WERI-Rb-1 (cell line): ENCODE results near the gene WDR73.
"Not testable (repeated sequence)": the region's sequence is repeated elsewhere in the genome, so short reads cannot be mapped to it uniquely, and the experiment has no call there.

Experiments
- DNase-seq: peaks from one replicate; pipeline ENCODE4 v3.0.0-alpha.2; 2020
- H3K27ac ChIP-seq: fragments of 250-450 bp; sonication (Bioruptor Pico); 2 replicates; pipeline ENCODE4 v1.5.1; 2020; ENCODE audit warnings: mild to moderate bottlenecking, moderate library complexity
- H3K27me3 ChIP-seq: fragments of 250-450 bp; sonication (Bioruptor Pico); 2 replicates; pipeline ENCODE4 v1.5.1; 2021; ENCODE audit warnings: mild to moderate bottlenecking, low read depth, moderate library complexity; ENCODE audit not compliant: insufficient read depth, severe bottlenecking
- H3K36me3 ChIP-seq: fragments of 250-450 bp; sonication (Bioruptor Pico); 2 replicates; pipeline ENCODE4 v1.5.1; 2020; ENCODE audit warnings: mild to moderate bottlenecking, moderate library complexity
- H3K4me3 ChIP-seq: 2 replicates; pipeline ENCODE4 v1.5.1; 2011; ENCODE audit warnings: low read depth, mild to moderate bottlenecking, control low read depth, low read length
- H3K9me3 ChIP-seq: fragments of 250-450 bp; sonication (Bioruptor Pico); 2 replicates; pipeline ENCODE4 v1.5.1; 2021; ENCODE audit warnings: mild to moderate bottlenecking, moderate library complexity; ENCODE audit not compliant: severe bottlenecking
- CTCF ChIP-seq: IDR thresholded peaks from 2 replicates; pipeline ENCODE4 v1.5.1; 2011; ENCODE audit warnings: low read depth, mild to moderate bottlenecking, control low read depth, inconsistent platforms, low read length

Gene WDR73

GRCh38 chr15:84645496-84645895 is 8.6 kb downstream of the WDR73 start:
- H3K4me3 ChIP-seq = no peak overlapping the region
- peaks cover 80% of the 10 kb centered on the region for H3K36me3 ChIP-seq
- TF ChIP-seq CTCF = no peak
- H3K9me3 ChIP-seq = no peaks in the 10 kb centered on the region
- no peak for DNase-seq
- no peaks in the 10 kb centered on the region for H3K27me3 ChIP-seq
- H3K27ac ChIP-seq = no peak overlapping the region

- TF ChIP-seq CTCF = no peak
- Histone ChIP-seq H3K4me3 (no peak overlapping the region), H3K27me3 (no peaks in the 10 kb centered on the region), H3K36me3 (peaks cover 69% of the 10 kb centered on the region), H3K27ac (no peak overlapping the region), H3K9me3 (no peaks in the 10 kb centered on the region)
- DNase-seq = no peak
Measured at GRCh38 chr15:84643838-84644237, 10.2 kb downstream of the WDR73 start.

- H3K27ac ChIP-seq, H3K4me3 ChIP-seq, H3K9me3 ChIP-seq, H3K27me3 ChIP-seq, DNase-seq: not testable (repeated sequence)
- peaks cover 57% of the 10 kb centered on the region for H3K36me3 ChIP-seq
Measured at GRCh38 chr15:84642640-84643039, 11.4 kb downstream of the WDR73 start.

- not testable (repeated sequence) for H3K27me3 ChIP-seq, H3K4me3 ChIP-seq, DNase-seq, H3K27ac ChIP-seq, H3K9me3 ChIP-seq
- peaks cover 49% of the 10 kb centered on the region for H3K36me3 ChIP-seq
Measured at GRCh38 chr15:84641871-84642270, 12.2 kb downstream of the WDR73 start.

GRCh38 chr15:84638103-84638502 is 16.0 kb downstream of the WDR73 start:
- DNase-seq = peak; percentile 15
- peaks cover 6% of the 10 kb centered on the region for H3K27me3 ChIP-seq
- peaks cover 20% of the 10 kb centered on the region for H3K36me3 ChIP-seq
- no peaks in the 10 kb centered on the region for H3K9me3 ChIP-seq
- no peak overlapping the region for H3K27ac ChIP-seq
- TF ChIP-seq CTCF = no peak
- H3K4me3 ChIP-seq = no peak overlapping the region

- H3K9me3 ChIP-seq = no peaks in the 10 kb centered on the region
- no peak for TF ChIP-seq CTCF
- no peak overlapping the region for H3K27ac ChIP-seq
- H3K27me3 ChIP-seq = peaks cover 9% of the 10 kb centered on the region
- no peak for DNase-seq
- no peaks in the 10 kb centered on the region for H3K36me3 ChIP-seq
- peak overlapping the region; percentile 41 for H3K4me3 ChIP-seq
Measured at GRCh38 chr15:84634228-84634837, 19.8 kb downstream of the WDR73 start.
